NCI-H2196 treated with DMSO at 0.1 percent for 48 hours (cell line): ENCODE data around the gene ATG4A.

Experiments used
- DNase-seq: peaks from one replicate; lab custom pipeline; 2025; ENCODE audit not compliant: unreplicated experiment; lab: John Stamatoyannopoulos, UW

The ATG4A gene

DNA sequence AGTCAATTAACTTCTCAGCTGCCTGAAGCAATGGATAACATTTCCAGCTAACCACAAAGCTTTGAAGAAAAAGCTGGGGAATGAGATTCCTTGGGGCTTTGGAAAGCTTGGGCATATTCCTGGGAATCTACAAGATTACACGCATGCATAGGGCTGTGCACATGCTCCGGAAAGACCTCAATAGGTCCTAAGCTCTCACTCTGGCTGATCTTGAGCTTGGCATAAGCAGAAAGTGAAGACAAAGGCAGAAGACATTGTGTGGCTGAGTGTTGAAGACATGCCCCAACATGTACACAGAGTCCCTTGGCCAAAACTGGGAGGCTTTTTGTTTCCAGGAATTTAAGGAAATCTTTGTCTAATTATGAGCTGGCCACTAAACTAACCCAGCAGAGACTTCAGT, 31.2 kb downstream of the ATG4A start:
- no peak for DNase-seq

DNA sequence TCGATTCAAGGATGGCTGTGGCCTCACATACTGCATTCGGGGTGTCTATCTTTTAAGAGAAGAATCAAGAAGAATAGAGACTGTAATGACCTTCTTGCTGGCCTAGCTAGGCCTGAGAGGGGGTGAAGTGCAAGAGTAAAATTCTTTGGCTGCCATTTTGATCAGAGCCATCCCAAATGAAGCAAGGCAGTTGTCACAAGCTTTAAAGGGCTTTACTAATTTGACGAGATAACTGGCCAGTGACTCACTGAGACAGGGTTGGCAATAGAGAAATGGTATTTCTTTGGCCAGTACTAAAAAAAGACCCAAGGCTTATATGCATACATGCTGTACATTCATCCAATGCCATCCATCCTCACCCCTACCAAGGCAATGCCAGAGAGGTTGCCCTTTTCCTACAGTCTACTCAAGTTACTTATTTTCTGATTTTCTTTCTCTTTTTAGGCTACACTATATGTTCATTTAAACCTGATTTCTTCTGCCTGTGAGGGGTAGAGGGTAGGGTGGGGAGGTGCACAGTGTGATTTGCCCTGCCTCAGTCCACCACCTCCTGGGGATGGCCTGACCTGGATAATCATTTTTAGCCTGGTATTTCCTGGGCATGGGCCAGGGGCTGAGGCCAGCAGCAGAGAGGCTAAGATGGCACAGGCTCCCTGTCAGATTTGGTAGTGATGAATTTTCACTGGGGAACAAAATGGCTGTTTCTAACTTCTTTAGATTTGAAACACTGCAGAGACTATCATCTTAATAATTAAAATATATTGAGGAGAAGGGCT, 32.2 kb downstream of the ATG4A start:
- DNase-seq: no peak

DNA sequence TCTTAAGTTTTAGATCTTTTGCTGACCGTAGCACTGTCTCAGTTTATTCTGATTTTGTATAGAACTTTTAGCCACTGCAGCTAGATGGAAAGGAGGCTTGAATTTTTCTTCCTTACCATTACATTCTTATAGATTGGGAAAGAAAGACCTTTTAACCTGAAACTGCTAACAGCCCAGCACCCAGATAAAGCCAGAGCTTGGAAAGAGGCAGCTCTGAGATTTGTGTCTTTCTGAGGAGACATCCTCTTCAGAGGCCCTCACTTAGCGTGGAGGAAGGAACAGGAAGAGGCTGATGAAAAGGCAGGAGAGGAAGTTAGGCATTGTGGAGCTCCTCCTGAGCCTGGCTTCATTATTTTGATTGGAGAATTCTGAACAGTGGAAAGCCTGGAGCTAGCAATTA, 35.1 kb downstream of the ATG4A start:
- no peak for DNase-seq

DNA sequence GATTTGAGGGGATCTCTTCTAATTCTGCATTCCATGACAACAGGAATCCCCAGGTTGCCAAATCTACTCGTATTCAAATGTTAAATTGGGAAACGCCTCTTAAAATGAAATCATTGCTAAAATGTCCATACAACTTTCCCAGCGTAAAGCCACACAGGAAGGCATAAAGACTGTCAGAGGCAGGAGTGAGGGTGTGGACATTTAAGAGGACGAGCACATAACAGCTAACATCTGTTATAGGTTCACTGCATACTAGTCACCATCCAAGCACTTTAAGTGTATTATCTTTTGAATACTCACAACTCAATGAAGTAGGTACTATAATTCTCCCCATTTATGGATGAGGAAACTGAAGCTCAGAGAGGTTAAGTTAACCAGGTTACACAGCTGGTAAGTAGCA, 35.6 kb downstream of the ATG4A start:
- no peak for DNase-seq

DNA sequence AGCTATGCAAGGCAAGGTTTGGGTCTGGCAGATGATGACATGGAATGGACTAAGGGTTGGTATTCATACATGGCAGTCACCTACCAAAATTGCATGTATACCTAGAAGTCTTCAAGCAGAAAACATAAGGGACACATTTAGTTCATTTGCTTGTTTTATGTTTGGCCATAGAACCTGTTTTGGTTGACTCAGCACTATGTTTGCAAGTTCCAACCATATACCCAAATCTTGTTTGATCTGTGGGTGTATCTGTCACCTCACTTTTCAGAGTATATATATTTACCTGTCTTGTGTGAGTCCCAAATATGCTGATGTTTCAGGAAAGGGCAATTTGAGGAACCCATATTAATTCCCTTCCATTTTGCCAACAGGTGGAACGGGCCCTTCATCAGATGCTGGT, 39.3 kb downstream of the ATG4A start:
- no peak for DNase-seq

DNA sequence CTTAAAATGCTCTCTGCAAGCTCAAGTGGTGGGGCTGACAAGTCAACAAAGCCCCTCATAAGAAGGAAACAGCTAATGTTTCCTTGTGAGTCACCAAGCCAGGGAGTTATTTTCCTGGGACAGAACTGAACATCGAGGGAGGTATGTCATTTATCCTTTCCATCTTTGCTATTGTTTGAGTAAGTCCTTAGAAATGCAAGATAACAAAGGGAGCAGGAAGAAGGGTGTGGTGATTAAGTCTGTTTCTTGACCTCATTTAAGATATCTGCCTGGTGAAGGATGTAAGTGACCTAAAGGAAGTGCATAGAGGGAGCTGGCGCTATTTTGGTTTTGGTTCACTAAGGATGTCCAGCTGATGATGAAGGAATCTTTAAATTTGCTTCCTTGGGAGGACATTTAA, 39.9 kb downstream of the ATG4A start:
- no peak for DNase-seq

DNA sequence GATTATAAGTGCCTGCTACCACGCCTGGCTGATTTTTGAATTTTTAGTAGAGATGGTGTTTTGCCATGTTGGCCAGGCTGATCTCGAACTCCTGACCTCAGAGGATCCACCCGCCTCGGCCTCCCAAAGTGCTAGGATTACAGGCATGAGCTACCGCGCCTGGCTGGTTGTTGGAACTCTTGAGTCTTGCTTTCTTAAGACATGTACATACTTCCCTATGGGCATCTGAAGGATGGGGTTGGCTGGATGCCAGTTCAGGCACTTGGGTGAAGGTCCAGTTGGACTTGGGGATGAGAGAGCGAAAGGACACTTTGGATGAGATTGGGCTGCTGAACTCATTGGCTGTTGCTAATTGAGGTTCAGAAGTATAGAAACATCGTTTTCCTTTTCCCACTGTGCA, 40.5 kb downstream of the ATG4A start:
- DNase-seq: no peak

DNA sequence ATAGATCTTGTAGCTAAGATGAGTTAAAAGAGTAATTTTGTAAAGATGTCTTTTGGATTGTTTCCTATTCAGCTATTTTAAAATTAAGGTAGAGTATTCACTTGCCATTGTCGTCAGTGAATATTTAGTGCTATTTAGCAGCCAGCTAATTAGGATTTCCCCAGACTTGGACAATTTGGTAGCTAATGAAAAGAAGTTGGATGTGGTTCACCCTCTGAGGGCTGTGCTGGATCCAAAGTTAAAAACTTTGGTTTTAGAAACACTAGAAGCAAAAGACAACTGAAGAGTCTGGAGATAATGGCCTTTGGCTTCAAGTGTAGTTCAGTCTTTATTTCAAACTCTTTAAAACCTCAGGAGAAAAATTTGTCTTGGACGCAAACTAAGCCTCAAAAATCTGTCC, 41.3 kb downstream of the ATG4A start:
- DNase-seq: no peak

DNA sequence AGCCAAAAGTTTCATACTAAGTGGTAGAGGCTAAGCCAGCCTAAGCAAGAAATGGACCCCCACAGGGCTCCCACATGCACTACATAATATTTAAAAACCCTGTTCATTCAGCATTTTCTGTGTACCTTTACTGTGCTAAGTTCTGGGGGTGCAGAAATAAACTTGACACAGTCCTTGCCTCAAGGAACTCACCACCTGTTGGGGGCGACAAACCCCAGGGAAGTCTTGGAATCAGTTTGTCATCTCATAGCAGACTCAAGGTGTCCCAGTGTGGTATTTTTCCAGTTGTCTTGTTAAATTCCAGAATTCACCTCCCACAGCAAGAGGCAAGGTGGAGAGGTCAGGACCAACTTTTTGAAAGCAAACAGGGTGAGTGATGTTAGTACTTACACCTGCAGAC, 43.1 kb downstream of the ATG4A start:
- no peak for DNase-seq

DNA sequence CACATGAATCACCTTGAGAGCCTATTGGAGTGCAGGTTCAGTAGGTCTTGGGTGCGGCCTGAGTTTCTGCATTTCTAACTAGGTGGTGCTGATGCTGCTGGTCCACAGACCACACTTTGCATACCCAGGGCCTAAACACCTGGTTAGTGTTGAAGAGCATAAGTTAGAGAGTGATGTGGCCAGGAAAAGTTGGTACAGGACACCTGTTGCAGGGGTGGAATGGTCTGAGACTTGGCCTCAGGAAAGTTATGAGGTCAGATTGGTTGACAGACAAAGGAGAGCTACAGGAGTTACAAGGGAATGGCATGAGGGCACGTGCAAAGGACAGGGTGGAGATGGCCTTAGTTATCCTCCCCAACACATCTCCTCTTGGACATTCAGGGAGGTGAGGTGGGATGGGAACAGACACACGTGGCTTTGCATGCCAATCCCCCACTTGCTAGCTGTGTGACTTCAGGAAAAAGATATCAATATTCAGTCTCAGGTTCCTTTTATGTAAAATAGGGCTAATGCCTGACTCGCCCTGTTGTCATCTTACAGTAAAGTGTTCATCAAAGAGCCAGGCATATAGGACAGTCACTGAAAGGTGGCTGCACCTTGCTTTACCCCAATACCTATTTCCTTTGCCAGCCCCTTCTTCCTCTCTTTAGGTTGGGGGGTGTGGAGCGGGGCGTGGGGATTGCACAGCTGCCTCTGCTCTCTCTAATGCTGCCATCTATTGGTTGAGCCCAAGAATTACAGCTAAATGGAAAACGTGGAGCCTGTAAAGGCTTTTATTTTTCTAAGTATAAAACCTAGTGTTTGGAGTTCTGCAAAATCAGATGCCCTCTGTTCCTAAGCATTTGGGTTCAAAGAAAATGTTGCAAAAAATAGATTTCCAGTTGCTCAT, 47.5 kb downstream of the ATG4A start:
- no peak for DNase-seq

DNA sequence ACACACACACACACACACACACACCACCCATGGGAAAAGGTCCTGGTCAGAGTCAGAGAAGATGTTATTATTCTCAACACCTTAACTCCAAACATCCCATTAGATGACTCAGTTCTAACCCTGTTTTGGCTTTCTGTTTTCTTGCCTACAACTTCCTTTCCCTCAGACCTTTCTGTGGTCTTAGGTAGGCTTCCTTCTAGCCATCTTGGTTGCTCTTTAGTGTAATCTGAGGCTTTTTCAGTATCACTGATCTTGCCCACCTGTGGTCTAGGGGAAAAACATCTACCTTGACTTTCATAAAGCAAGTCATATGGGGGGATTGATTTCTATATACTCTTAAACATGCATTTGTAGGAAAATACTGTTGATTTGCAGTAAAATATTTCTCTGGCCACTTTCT, 56.9 kb downstream of the ATG4A start:
- no peak for DNase-seq

DNA sequence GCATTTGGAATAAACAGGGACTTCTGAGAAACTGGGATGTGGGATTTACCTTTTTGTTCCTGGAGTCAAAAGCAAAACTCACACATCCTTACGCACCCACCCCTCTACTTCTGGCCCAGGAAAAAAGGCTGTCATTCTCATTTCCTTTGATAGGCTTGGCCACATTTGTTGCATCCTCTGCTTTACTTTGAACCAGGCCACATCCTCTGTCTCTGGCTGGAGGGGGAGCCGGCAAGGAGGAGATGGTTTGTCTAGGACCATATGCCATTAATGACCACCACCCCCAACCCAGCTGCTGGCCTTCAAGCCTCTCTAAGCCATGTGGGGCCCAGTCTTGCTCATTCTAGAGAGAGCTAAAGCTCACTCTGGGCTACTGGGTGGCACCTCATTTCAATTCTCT, 64.5 kb downstream of the ATG4A start:
- DNase-seq: no peak

DNA sequence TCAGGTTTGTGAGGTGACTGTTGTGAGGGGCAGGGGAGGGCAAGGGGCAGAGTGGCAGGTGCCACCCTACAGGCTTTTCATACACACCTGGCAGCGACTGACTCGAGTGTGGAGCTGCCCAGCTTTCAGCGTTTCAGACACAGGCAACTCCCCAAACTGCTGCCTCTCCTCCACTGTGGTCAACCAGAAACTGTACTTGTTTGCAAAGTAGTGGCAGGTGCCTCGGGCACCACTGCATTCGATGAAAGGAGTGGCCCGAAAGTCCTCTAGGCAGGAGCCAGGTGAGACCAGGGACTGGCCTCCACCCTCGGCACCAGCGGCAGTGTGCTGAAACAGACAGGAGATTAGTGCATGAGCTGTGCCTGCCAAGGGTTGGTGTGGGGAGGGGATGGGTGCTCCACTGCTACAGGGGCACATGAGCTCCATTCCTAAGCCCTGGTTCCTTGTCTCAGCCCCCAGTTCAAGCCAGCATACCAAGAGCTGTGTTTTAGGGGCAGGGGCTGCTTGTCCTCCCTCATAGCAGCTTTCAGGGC, 65.4 kb downstream of the ATG4A start:
- DNase-seq: no peak

DNA sequence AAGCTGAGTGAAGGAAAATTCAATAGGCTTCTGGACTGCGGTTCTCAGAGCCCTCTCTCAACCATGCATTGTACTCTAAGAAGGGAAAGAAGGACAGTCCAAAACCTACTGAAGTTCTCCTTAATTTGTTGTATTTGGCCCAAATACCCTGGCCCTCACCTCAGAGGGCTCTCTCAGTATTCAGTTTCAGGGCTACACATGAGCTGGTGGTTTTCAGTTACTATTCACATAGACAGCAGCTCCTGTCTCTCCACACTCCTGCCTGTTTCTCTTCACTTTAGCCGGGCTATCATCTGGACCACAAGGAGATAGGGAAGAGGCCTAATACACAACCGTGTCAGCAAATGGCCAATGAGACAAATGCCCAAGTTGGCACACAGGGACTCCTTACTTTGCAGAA, 66.0 kb downstream of the ATG4A start:
- no peak for DNase-seq

DNA sequence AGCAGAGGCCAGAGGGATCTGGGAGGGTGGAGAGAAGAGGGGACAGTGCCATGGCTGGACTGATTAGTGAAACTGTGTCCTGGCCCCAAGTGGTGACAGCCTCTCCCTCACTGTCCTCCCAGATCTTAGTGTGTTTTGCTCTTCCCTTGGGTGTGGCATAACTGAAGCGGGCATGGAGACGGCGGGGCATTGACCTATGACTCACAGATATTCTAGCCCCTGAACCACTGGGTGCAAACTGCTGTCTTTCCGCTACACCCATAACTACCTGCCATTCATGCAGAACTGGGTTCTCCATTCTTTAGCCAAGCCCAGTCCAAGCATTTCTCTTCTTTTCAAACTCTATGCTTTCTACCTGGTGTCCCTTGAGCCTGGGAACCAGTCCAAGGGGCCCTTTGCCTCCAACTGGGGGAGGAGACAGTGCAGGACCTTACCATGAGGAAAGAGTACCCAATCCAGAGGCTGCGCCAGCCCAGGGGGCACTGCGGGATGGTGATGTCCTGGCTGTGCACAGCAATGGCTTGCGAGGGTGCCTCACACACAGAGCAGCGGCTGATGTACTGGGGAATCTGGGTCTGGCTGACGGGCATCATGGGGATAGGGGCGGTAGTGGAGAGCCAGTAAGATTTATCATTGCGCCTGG, 67.6 kb downstream of the ATG4A start:
- no peak for DNase-seq

DNA sequence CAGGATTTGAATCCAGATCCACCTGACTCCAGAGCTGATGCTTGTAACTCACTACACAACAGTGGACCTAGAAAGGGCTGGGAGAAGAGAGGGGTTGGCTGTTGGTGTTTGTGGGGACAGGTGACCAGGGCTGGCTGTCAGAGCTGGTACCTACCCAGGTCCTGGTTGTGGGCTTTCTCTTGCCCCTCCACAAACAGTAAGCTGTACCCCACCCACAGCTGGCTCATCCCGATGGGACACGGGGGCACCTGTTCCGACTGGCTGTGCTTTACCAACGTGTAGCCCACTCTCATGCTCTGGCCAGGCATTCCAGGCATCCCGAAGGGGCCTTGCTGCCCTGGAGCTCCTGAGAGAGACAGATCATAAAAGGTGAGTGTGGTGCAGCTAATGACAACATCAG, 68.7 kb downstream of the ATG4A start:
- DNase-seq: no peak

DNA sequence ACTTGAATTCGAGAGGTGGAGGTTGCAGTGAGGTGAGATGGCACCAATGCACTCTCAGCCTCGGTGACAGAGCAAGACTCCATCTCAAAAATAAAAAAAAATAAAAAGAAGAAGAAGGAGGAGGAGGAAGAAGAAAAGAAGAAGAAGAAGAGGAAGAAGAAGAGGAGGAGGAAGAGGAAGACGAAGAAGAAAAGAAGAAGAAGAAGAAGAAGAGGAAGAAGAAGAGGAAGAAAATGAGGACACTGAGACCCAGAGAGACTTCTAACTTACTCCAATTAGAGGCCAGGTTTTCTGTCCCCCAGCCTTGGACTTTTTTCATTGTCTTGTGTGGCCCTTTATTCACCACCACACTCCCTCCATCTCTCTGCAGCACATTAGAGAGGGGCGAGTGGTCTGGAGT, 70.7 kb downstream of the ATG4A start:
- no peak for DNase-seq

DNA sequence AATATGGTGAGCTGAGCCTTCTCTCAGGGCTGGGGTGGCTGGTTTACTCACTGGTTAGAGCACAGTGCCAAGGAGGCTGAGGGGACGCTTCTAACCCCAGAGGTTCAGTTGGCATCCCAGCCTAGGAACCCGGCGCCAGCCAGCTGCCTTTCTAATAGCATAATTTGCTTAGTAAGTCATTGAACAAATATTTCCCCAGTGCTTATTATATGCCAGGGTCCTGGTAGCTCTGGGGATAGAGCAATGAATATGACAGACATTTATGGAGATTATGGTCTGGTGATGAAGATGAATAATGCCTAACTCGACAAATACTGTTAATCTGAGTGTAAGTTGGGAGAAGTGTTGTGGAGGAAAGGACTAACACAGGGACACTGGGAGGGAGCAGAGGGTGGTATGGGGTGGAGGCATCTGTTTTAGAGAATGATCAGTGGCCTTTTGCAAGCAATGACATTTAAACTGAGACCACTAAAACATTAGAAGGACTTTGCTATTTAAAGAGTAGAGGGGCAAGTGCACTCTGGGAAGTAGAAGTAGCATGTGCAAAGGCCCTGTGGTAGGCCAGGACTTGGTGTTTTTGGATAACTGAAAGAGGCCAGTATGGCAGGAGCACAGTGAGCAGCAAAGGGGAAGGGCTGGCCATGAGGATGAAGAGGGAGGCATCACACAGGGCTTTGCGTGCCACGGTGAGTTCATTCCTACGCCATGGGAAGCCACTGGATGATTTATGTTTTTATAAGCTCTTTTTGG, 71.9 kb downstream of the ATG4A start:
- DNase-seq: no peak

DNA sequence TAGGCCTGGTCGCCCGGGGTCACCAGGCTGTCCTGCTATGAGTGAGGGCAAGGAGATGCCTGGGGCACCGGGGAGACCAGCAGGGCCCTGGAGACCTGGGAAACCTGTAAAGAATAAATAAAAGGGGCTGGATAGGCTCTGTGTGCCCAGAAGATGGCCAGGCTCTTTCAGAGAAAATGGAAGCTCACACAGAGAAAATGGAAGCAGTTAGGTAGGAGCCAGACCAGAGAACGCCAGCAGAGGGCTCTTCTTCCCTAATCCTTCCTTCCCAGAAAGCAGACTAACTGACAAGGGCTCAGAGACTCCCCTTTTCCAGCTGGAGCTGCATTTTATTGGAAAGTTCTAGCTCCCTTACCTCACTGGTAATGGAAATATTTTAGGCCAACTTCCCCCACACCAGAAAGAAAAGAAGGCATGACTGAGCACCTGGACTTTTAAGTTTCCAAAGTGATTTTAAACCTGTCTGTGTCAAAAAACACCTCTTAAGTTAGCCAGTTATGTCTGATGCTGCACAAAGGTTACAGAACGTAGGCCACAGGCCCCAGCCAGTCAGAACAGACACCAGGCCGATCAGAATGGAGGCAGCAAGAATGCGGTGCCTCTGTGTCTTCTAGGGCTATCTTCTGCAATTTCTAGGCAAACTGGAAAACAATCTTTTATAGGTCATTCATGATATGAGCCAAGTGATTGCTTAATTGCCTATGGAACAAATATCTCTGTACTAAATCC, 74.0 kb downstream of the ATG4A start:
- peak; percentile 4 for DNase-seq

DNA sequence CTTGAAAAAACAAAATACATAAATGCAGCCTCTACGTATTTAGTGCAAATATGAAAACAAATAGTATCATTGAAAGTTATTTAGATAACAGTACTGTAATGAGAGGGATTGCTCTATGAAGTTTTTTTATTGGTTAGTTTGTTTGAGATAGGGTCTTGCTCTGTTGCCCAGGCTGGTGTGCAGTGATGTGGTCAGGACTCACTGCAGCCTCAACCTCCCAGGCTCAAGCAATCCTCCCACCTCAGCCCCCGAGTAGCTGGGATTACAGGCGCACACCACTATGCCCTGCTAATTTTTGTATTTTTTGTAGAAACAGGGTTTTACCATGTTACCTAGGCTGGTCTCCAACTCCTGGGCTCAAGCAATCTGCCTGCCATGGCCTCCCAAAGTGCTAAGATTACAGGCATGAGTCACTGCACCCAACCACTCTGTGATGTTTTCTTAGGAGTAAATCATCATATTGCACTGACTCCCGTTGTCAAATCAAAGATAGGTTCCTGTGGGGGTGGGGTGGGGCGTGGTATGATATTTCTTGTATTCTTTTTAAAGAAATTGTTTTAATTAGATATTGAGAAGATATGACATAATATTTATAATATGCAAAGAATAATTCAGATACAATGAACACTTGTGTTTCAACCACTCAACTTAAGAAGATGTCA, 75.8 kb downstream of the ATG4A start:
- DNase-seq: no peak
